ENCODE data around the gene TMC4.
A peak's percentile ranks its signal among the peaks of the same experiment; 100 is the strongest.

Gene TMC4

GRCh38 chr19:54128796-54129616, 44.0 kb downstream of the TMC4 start:
- no peak for DNase-seq

- no peak for DNase-seq
These were observed 44.6 kb downstream of the TMC4 start for GRCh38 chr19:54128441-54128725.

- DNase-seq, result no peak
These were observed 45.1 kb downstream of the TMC4 start for GRCh38 chr19:54127688-54128440.

- DNase-seq, result no peak
These were observed 47.2 kb downstream of the TMC4 start for GRCh38 chr19:54125713-54126112.

- DNase-seq, result no peak
These were observed 48.6 kb downstream of the TMC4 start for GRCh38 chr19:54124393-54124792.

GRCh38 chr19:54123682-54124081, 49.3 kb downstream of the TMC4 start:
- DNase-seq, result no peak

- DNase-seq, result no peak
These were observed 51.7 kb downstream of the TMC4 start for GRCh38 chr19:54121259-54121658.

GRCh38 chr19:54115109-54116063, 57.6 kb downstream of the TMC4 start, which contains the start of the genes PRPF31 and TFPT:
Gene PRPF31, plus strand, starts transcription at chr19:54115754. Its CDS starts 2,525 bp downstream, at chr19:54118279.
Gene TFPT, minus strand, starts transcription at chr19:54115657. Its CDS starts 388 bp downstream, at chr19:54115269.
- DNase-seq, result peak; percentile 97 to 99

GRCh38 chr19:54114340-54115108, 58.4 kb downstream of the TMC4 start:
- no peak for DNase-seq
